HCT116 (cell line): Measurements from ENCODE around the gene MAML3. TPM values are rescaled to one million over a fixed set of nuclear protein-coding genes. Genes with fewer than 3 reads are reported as not detected.

ENCODE experiments used
- ATAC-seq: fragments of 200-7000 bp; cut with Tn5 transposase; 2 replicates; pipeline ENCODE4 v1.9.1; 2020; ENCODE audit warnings: mild to moderate bottlenecking, moderate library complexity
- BruUV-seq: library from RNA; stranded (reverse); fragments of 400-500 nt; replicated peaks from 2 replicates; lab custom pipeline; 2021; lab: Mats Ljungman, UMichigan
- CTCF ChIA-PET: fragments of 300-600 bp; sonication (Branson Sonifier 250); formaldehyde crosslinking; loops from one replicate; lab custom pipeline; 2021; ENCODE audit warnings: antibody characterized with exemption; lab: Charles Lee
- POLR2A ChIA-PET: fragments of 300-600, 350-600 bp; sonication (Branson Sonifier 250); formaldehyde crosslinking; loops from one replicate; lab custom pipeline; 2021; ENCODE audit warnings: antibody characterized with exemption; lab: Charles Lee
- RAD21 ChIA-PET, 2 experiments: fragments of 300-600 bp; sonication (Branson Sonifier 250); formaldehyde crosslinking; loops; one replicate each; lab custom pipeline; 2023; ENCODE audit warnings: low total read pairs in 2 of 2; ENCODE audit not compliant: uncharacterized antibody in 2 of 2, unreplicated experiment in 2 of 2, low non-redundant PET in 1 of 2; lab: Charles Lee
- DNase-seq: peaks from one replicate; pipeline ENCODE4 v3.0.0-alpha.2; 2010; ENCODE audit warnings: low read depth, low spot score
- H2AFZ ChIP-seq: fragments of 200-600 bp; shearing (Covaris generic), sonication (generic); 2 replicates; pipeline ENCODE4 v1.6.1; 2017; ENCODE audit warnings: low read depth, mixed run types, mixed read lengths, antibody characterized with exemption, low read length; ENCODE audit not compliant: poor library complexity, severe bottlenecking
- H3K27ac ChIP-seq: 2 replicates; pipeline ENCODE4 v1.5.1; 2012; ENCODE audit warnings: low read depth, low read length
- H3K27me3 ChIP-seq: fragments of 200-600 bp; sonication (generic); 2 replicates; pipeline ENCODE4 v1.6.1; 2016; ENCODE audit warnings: mixed run types, low read length, mixed read lengths; ENCODE audit not compliant: insufficient read depth
- H3K36me3 ChIP-seq, 2 experiments: fragments of 200-500 bp in 1 of 2; fragments of 200-600 bp in 1 of 2; sonication (Bioruptor generic) in 1 of 2; sonication (generic) in 1 of 2; 2 replicates each; pipeline versions ENCODE4 v1.5.1 to v1.6.1; 2014 to 2016; ENCODE audit warnings: low read length in 2 of 2, inconsistent platforms in 1 of 2, mixed read lengths in 1 of 2, mixed run types in 1 of 2; ENCODE audit not compliant: insufficient read depth in 2 of 2, control insufficient read depth in 1 of 2
- H3K4me1 ChIP-seq, 2 experiments: fragments of 200-600 bp in 1 of 2; sonication (generic) in 1 of 2; 2 replicates each; pipeline versions ENCODE4 v1.5.1 to v1.6.1; 2012 to 2017; ENCODE audit warnings: low read length in 2 of 2, inconsistent platforms in 1 of 2, mild to moderate bottlenecking in 1 of 2, mixed read lengths in 1 of 2, mixed run types in 1 of 2, moderate library complexity in 1 of 2; ENCODE audit not compliant: insufficient read depth in 2 of 2, control insufficient read depth in 1 of 2
- H3K4me2 ChIP-seq: fragments of 200-600 bp; sonication (generic); 2 replicates; pipeline ENCODE4 v1.6.1; 2017; ENCODE audit warnings: mixed run types, low read length, mixed read lengths
- H3K4me3 ChIP-seq, 2 experiments: fragments of 200-600 bp in 1 of 2; sonication (generic) in 1 of 2; replicated peaks in 1 of 2; 2 replicates each; pipeline ENCODE4 v1.5.1; 2011 to 2016; ENCODE audit warnings: low read length in 2 of 2, control low read depth in 1 of 2, low read depth in 1 of 2, mild to moderate bottlenecking in 1 of 2, mixed read lengths in 1 of 2, mixed run types in 1 of 2
- H3K79me2 ChIP-seq: fragments of 200-600 bp; sonication (generic); 2 replicates; pipeline ENCODE4 v1.6.1; 2017; ENCODE audit warnings: mild to moderate bottlenecking, mixed run types, low read length, moderate library complexity, mixed read lengths; ENCODE audit not compliant: insufficient read depth
- H3K9ac ChIP-seq: fragments of 200-600 bp; sonication (generic); 2 replicates; pipeline ENCODE4 v1.6.1; 2016; ENCODE audit warnings: low read length, mixed read lengths
- H3K9me2 ChIP-seq: fragments of 200-600 bp; sonication (generic), shearing (Covaris generic); 2 replicates; pipeline ENCODE4 v1.6.1; 2017; ENCODE audit warnings: mixed run types, mild to moderate bottlenecking, moderate library complexity; ENCODE audit not compliant: insufficient read depth
- H3K9me3 ChIP-seq, 2 experiments: fragments of 200-500 bp in 1 of 2; fragments of 200-600 bp in 1 of 2; sonication (Bioruptor generic) in 1 of 2; sonication (generic) in 1 of 2; 2 replicates each; pipeline ENCODE4 v1.6.1; 2014 to 2017; ENCODE audit warnings: low read length in 2 of 2, mixed read lengths in 2 of 2, inconsistent platforms in 1 of 2, low read depth in 1 of 2, mild to moderate bottlenecking in 1 of 2, mixed run types in 1 of 2, moderate library complexity in 1 of 2; ENCODE audit not compliant: control insufficient read depth in 1 of 2, insufficient read depth in 1 of 2
- H4K20me1 ChIP-seq: fragments of 200-600 bp; sonication (generic), shearing (Covaris generic); 2 replicates; pipeline ENCODE4 v1.6.1; 2017; ENCODE audit warnings: mixed run types, mild to moderate bottlenecking, moderate library complexity; ENCODE audit not compliant: insufficient read depth
- CTCF ChIP-seq, 3 experiments: fragments of 200-600 bp in 1 of 3; sonication (generic) in 1 of 3; IDR thresholded peaks in 2 of 3; conservative IDR thresholded peaks in 1 of 3; 2 replicates each; pipeline ENCODE4 v1.5.1; 2012 to 2017; ENCODE audit warnings: low read depth in 2 of 3, low read length in 2 of 3, antibody characterized with exemption in 1 of 3, borderline replicate concordance in 1 of 3, control low read depth in 1 of 3, mild to moderate bottlenecking in 1 of 3, mixed read lengths in 1 of 3, mixed run types in 1 of 3, moderate library complexity in 1 of 3; ENCODE audit not compliant: insufficient read depth in 1 of 3
- REST ChIP-seq: IDR thresholded peaks from 2 replicates; pipeline ENCODE4 v1.6.1; 2012; ENCODE audit warnings: low read depth
- SP1 ChIP-seq: IDR thresholded peaks from 2 replicates; pipeline ENCODE4 v1.6.1; 2012; ENCODE audit warnings: low read depth
- YY1 ChIP-seq: IDR thresholded peaks from 2 replicates; pipeline ENCODE4 v1.6.1; 2011; ENCODE audit warnings: low read length, low read depth, moderate library complexity, mild to moderate bottlenecking; ENCODE audit not compliant: insufficient replicate concordance; ENCODE audit errors: extremely low read depth
- ZNF274 ChIP-seq: fragments of 200-500 bp; sonication (Bioruptor generic); IDR thresholded peaks from 2 replicates; pipeline ENCODE4 v1.6.1; 2014; ENCODE audit warnings: mild to moderate bottlenecking, low read depth, low read length, inconsistent platforms
- intact Hi-C: fragments of 100-400 bp; cut with micrococcal nuclease; formaldehyde crosslinking; loops from 2 replicates; pipeline ENCODE4 v1.10.0; 2022
- total RNA-seq: library from RNA; stranded (reverse); gene quantifications from one replicate; pipeline ENCODE4 v1.2.1, GENCODE V29; 2021; ENCODE audit not compliant: unreplicated experiment

Gene MAML3
- total RNA-seq, 1 experiment from 2014 or later: 3.1 TPM

GRCh38 chr4:139676365-139676764, 477.6 kb downstream of the MAML3 start:
- H3K36me3 ChIP-seq: no peaks in the 10 kb centered on the region
- TF ChIP-seq CTCF (IDR thresholded peaks at IDR 0.05 in 2 of 3, conservative IDR thresholded peaks at IDR 0.05 in 1 of 3; ENCODE audit: borderline replicate concordance in 1 of 3, insufficient read depth in 1 of 3, low read depth in 2 of 3, low read length in 2 of 3) (no peak), ZNF274 (no peak), REST (no peak), SP1 (no peak), YY1 (no peak)
- no TSS peak for BruUV-seq
- H3K9ac ChIP-seq: no peak overlapping the region
- no peaks in the 10 kb centered on the region for H3K9me2 ChIP-seq
- H3K9me3 ChIP-seq: no peaks in the 10 kb centered on the region
- ChIA-PET CTCF (no interaction called here), RAD21 (no interaction called here), POLR2A (no interaction called here)
- ATAC-seq (no peak), DNase-seq (no peak)
- no peak overlapping the region for H3K4me2 ChIP-seq
- intact Hi-C loops: no loop called here
- H3K4me3 ChIP-seq: no peak overlapping the region
- no peak overlapping the region for H2AFZ ChIP-seq
- no peaks in the 10 kb centered on the region for H3K79me2 ChIP-seq
- no peaks in the 10 kb centered on the region for H3K4me1 ChIP-seq
- H3K27me3 ChIP-seq: no peaks in the 10 kb centered on the region
- no peak overlapping the region for H3K27ac ChIP-seq
- no peaks in the 10 kb centered on the region for H4K20me1 ChIP-seq
